Mesendoderm (in vitro differentiated cells): ENCODE measurements around the gene CPNE1.

Source experiments
- DNase-seq: peaks from one replicate; pipeline ENCODE4 v3.0.0; 2013
- H2AK5ac ChIP-seq: 2 replicates; pipeline ENCODE4 v1.6.1; 2013; ENCODE audit warnings: low read length, inconsistent platforms
- H2BK120ac ChIP-seq: 2 replicates; pipeline ENCODE4 v1.6.1; 2013; ENCODE audit warnings: low read depth, mild to moderate bottlenecking, low read length, moderate library complexity, mixed read lengths
- H2BK15ac ChIP-seq: replicated peaks from 2 replicates; pipeline ENCODE4 v1.6.1; 2013; ENCODE audit warnings: low read depth, mild to moderate bottlenecking, moderate library complexity
- H2BK5ac ChIP-seq: 2 replicates; pipeline ENCODE4 v1.6.1; 2013; ENCODE audit warnings: low read length, inconsistent platforms
- H3K18ac ChIP-seq: 2 replicates; pipeline ENCODE4 v1.6.1; 2013; ENCODE audit warnings: mild to moderate bottlenecking, low read length, mixed read lengths
- H3K23ac ChIP-seq: one replicate; pipeline ENCODE4 v1.6.1; 2013; ENCODE audit warnings: low read length
- H3K27ac ChIP-seq: 2 replicates; pipeline ENCODE4 v1.5.1; 2013; ENCODE audit warnings: low read depth, mild to moderate bottlenecking, inconsistent platforms, low read length, moderate library complexity
- H3K27me3 ChIP-seq: 2 replicates; pipeline ENCODE4 v1.6.1; 2013; ENCODE audit warnings: low read length, control low read depth, mild to moderate bottlenecking, inconsistent platforms; ENCODE audit not compliant: insufficient read depth, poor library complexity
- H3K36me3 ChIP-seq: 2 replicates; pipeline ENCODE4 v1.6.1; 2013; ENCODE audit warnings: low read length, inconsistent platforms; ENCODE audit not compliant: control insufficient read depth, insufficient read depth
- H3K4ac ChIP-seq: one replicate; pipeline ENCODE4 v1.6.1; 2013; ENCODE audit warnings: low read depth, mild to moderate bottlenecking, low read length, moderate library complexity
- H3K4me1 ChIP-seq: 2 replicates; pipeline ENCODE4 v1.6.1; 2013; ENCODE audit warnings: low read depth, low read length, inconsistent platforms; ENCODE audit not compliant: control insufficient read depth
- H3K4me2 ChIP-seq: 2 replicates; pipeline ENCODE4 v1.6.1; 2013; ENCODE audit warnings: low read length
- H3K4me3 ChIP-seq: 2 replicates; pipeline ENCODE4 v1.5.1; 2013; ENCODE audit warnings: mild to moderate bottlenecking, low read length
- H3K56ac ChIP-seq: one replicate; pipeline ENCODE4 v1.6.1; 2013; ENCODE audit warnings: low read length
- H3K79me1 ChIP-seq: 2 replicates; pipeline ENCODE4 v1.6.1; 2013; ENCODE audit warnings: low read length, inconsistent platforms
- H3K79me2 ChIP-seq: 2 replicates; pipeline ENCODE4 v1.6.1; 2013; ENCODE audit warnings: mild to moderate bottlenecking, low read length; ENCODE audit not compliant: control insufficient read depth, insufficient read depth
- H3K9ac ChIP-seq: 2 replicates; pipeline ENCODE4 v1.6.1; 2013; ENCODE audit warnings: low read length, inconsistent platforms
- H4K5ac ChIP-seq: one replicate; pipeline ENCODE4 v1.6.1; 2013; ENCODE audit warnings: low read length
- H4K8ac ChIP-seq: one replicate; pipeline ENCODE4 v1.6.1; 2013; ENCODE audit warnings: low read depth, mild to moderate bottlenecking, control low read depth, low read length, moderate library complexity
- WGBS: extraction: QIAGEN DNeasy Blood & Tissue Kit; methylation state at CpG from one replicate; pipeline ENCODE4 v1.1.7; 2013; ENCODE audit warnings: low lambda C conversion rate, missing lambda C conversion rate; ENCODE audit not compliant: insufficient coverage; ENCODE audit errors: extremely low coverage; 5-methylcytosine and 5-hydroxymethylcytosine counted together

The CPNE1 gene

DNA sequence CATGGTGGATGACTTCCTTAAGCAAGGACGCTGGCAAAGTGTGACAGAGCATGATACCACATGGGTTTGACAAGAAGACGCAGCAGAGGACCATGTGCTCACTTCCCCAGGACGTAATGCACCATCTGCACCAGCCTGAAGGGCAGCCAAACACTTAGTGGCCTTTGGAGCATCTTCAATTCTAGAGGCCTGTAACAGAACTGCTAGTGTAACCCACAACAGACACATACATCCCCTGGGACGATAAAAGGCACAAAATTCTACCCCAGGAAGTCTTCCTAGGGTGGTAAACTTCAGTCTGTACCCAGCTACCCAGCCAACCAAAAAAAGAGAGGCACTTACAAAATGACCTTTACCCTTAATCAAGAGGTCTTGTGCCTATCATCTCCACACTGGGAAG lies 9.2 kb upstream of the CPNE1 start:
- Histone ChIP-seq H2BK5ac (no peak overlapping the region), H3K36me3 (peaks cover 4% of the 10 kb centered on the region), H2BK15ac (no peak overlapping the region), H2BK120ac (no peak overlapping the region), H3K27me3 (no peaks in the 10 kb centered on the region), H3K27ac (no peak overlapping the region), H3K4ac (no peak overlapping the region), H3K56ac (no peak overlapping the region), H3K18ac (no peak overlapping the region), H3K9ac (no peak overlapping the region), H4K8ac (no peak overlapping the region), H3K23ac (no peak overlapping the region), H3K4me1 (no peaks in the 10 kb centered on the region), H2AK5ac (no peak overlapping the region), H3K4me3 (no peak overlapping the region), H4K5ac (no peak overlapping the region), H3K4me2 (no peak overlapping the region), H3K79me2 (no peaks in the 10 kb centered on the region), H3K79me1 (no peaks in the 10 kb centered on the region)
- WGBS: no CpG with 5 or more reads among the region's 4 CpGs
- DNase-seq: no peak

DNA sequence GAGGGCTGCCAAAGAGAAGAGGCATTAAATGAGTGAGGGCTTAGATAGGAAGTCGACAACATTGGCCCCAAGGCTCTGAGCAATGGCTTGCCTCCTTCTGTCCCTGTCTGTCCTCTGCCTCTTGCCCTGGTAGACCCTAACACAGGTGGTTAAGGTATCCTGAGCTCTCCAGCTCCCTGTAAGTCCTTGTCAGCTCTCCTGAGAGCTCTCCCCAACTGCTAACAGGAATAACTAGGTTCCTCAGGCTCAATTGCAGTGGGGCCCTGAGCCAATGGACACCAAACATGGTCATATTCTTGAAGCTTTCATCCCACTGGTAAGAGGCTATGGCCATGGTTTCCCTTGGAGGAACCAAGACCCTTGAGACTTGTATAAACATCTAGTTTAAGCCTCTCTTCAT lies 5.0 kb upstream of the CPNE1 start:
- H3K18ac ChIP-seq: no peak overlapping the region
- H3K79me1 ChIP-seq: no peaks in the 10 kb centered on the region
- no peak overlapping the region for H3K4me2 ChIP-seq
- H4K5ac ChIP-seq: no peak overlapping the region
- H4K8ac ChIP-seq: no peak overlapping the region
- H3K56ac ChIP-seq: no peak overlapping the region
- no peaks in the 10 kb centered on the region for H3K79me2 ChIP-seq
- H3K9ac ChIP-seq: no peak overlapping the region
- H3K27ac ChIP-seq: no peak overlapping the region
- no peak for DNase-seq
- H2BK120ac ChIP-seq: no peak overlapping the region
- H3K36me3 ChIP-seq: peaks cover 4% of the 10 kb centered on the region
- H3K27me3 ChIP-seq: no peaks in the 10 kb centered on the region
- no peak overlapping the region for H3K4me3 ChIP-seq
- no CpG with 5 or more reads among the region's 1 CpG for WGBS
- no peak overlapping the region for H3K4ac ChIP-seq
- no peak overlapping the region for H2BK5ac ChIP-seq
- H2AK5ac ChIP-seq: no peak overlapping the region
- H2BK15ac ChIP-seq: no peak overlapping the region
- no peaks in the 10 kb centered on the region for H3K4me1 ChIP-seq
- H3K23ac ChIP-seq: no peak overlapping the region

DNA sequence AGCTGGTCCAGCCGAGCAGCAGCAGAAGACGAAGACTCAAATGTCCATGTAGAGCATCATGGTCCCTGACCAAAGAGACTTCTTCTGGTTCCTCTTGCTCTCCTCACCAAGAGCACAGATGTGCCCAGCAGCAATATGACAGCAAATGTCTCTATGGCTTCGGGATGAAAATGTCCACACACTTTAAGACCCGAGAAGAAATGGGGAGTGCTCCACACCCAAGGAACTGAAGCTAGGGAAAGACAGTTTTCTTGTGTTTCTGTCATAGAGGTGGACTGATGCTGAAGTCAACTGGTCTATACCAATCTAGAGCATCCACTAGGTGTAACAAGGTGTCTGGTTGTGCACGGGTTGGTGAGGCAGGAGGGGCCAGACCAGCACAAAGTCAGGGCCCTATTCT lies 4.5 kb upstream of the CPNE1 start:
- Histone ChIP-seq H2BK5ac (no peak overlapping the region), H2BK15ac (no peak overlapping the region), H3K9ac (no peak overlapping the region), H3K27ac (no peak overlapping the region), H3K56ac (no peak overlapping the region), H3K23ac (no peak overlapping the region), H3K36me3 (peaks cover 4% of the 10 kb centered on the region), H4K8ac (no peak overlapping the region), H3K27me3 (no peaks in the 10 kb centered on the region), H2AK5ac (no peak overlapping the region), H3K79me1 (no peaks in the 10 kb centered on the region), H3K4me2 (no peak overlapping the region), H4K5ac (no peak overlapping the region), H3K4ac (no peak overlapping the region), H2BK120ac (no peak overlapping the region), H3K79me2 (peaks cover 4% of the 10 kb centered on the region), H3K18ac (no peak overlapping the region), H3K4me3 (no peak overlapping the region), H3K4me1 (no peaks in the 10 kb centered on the region)
- DNase-seq: no peak
- WGBS: no CpG with 5 or more reads among the region's 5 CpGs

DNA sequence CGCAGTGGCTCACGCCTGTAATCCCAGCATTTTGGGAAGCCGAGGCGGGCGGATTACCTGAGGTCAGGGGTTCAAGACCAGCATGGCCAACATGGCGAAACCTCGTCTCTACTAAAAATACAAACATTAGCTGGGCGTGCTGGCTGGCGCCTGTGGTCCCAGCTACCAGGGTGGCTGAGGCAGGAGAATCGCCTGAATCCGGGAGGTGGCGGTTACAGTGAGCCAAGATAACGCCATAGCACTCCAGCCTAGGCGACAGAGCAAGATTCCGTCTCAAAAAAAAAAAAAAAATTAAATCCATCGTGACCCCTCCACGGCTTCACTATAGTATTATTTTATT lies 1.2 kb upstream of the CPNE1 start:
- Histone ChIP-seq H3K4me2 (no peak overlapping the region), H3K27me3 (no peaks in the 10 kb centered on the region), H3K27ac (no peak overlapping the region), H3K79me1 (no peaks in the 10 kb centered on the region), H3K56ac (no peak overlapping the region), H3K18ac (no peak overlapping the region), H2BK15ac (no peak overlapping the region), H3K4me3 (no peak overlapping the region), H2AK5ac (no peak overlapping the region), H3K4ac (no peak overlapping the region), H2BK120ac (no peak overlapping the region), H2BK5ac (no peak overlapping the region), H3K4me1 (no peaks in the 10 kb centered on the region), H3K9ac (no peak overlapping the region), H4K5ac (no peak overlapping the region), H3K36me3 (peaks cover 2% of the 10 kb centered on the region), H3K79me2 (peaks cover 36% of the 10 kb centered on the region), H4K8ac (no peak overlapping the region), H3K23ac (no peak overlapping the region)
- DNase-seq: no peak
- WGBS: no CpG with 5 or more reads among the region's 17 CpGs

DNA sequence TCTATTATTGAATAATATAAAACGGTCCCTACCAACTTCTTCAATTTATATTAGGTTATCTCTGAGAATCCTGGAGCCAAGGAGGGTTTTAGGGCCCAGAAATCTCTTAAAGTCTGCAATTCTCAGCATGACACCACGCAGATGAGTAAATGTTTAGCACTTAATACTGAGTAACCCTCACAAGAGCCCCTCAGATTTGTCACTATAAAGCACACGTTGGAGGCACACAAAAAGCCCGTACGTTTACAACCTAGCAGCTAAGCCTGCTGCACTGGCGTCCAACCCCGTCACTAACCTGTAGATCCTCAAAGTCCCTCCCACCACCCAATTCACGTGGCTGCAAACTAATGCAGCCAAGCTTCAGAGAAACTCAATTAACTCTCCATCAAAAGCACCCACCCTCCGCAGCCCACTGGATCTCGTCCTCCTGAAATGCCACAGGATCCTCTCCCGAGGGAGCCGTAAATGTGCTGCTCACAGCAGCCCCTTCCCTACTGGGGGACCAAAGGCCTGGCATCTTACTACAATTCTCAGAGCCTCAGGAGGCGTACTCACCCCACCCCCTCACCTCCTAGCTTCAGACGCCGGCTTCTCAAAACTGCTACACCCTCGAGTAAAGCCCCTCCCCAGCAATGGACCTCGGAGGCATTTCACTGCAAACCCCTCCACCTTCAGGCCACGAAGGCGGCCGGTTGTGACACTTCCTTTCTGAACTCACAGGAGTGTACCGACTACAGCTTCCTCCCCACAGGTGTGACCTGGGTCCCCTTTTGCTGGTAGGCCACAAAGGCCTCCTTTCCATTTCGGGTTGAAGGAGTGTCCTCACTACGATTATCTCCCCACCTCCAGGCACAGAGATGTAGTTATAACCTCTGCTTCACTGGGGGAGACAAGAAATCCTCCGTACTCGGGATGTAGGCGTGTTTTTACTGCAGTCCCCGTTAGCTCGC lies 909 bp downstream of the CPNE1 start:
- Histone ChIP-seq H3K18ac (peak overlapping the region; percentile 88), H2BK120ac (no peak overlapping the region), H3K23ac (peak overlapping the region; percentile 95), H3K4me3 (peak overlapping the region; percentile 54), H2BK15ac (no peak overlapping the region), H3K36me3 (no peaks in the 10 kb centered on the region), H2AK5ac (peak overlapping the region; percentile 71), H3K79me1 (no peaks in the 10 kb centered on the region), H3K56ac (peak overlapping the region; percentile 99), H3K79me2 (peaks cover 56% of the 10 kb centered on the region), H3K4ac (peak overlapping the region; percentile 97), H4K8ac (no peak overlapping the region), H3K9ac (peak overlapping the region; percentile 96), H4K5ac (peak overlapping the region; percentile 15), H3K4me1 (no peaks in the 10 kb centered on the region), H3K27me3 (no peaks in the 10 kb centered on the region), H3K27ac (peak overlapping the region; percentile 70), H2BK5ac (peak overlapping the region; percentile 1), H3K4me2 (peak overlapping the region; percentile 86)
- WGBS: no CpG with 5 or more reads among the region's 28 CpGs
- peak; percentile 89 for DNase-seq

DNA sequence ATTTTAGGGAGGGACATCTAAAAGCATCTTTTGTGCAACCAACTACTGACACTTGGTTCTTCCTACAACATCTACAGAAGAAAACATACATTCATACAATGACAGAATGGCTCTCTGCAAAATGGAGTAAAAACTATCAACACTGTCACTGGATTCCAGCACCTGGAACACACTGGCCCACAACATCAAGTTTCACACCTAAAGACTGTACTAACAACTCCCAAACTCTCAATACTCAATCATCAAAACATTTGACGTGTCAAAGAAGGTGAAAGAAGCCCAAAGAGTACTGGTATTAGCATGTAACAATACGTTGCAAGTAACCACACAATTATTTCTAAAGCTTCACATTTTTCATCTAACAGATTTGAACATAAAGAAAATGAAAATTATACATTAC lies 2.1 kb downstream of the CPNE1 start:
- H3K4me1 ChIP-seq: no peaks in the 10 kb centered on the region
- H3K18ac ChIP-seq: no peak overlapping the region
- H3K4me3 ChIP-seq: no peak overlapping the region
- no peaks in the 10 kb centered on the region for H3K27me3 ChIP-seq
- H3K56ac ChIP-seq: no peak overlapping the region
- H2BK5ac ChIP-seq: no peak overlapping the region
- peak overlapping the region; percentile 7 for H3K9ac ChIP-seq
- peak overlapping the region; percentile 47 for H3K4me2 ChIP-seq
- H3K36me3 ChIP-seq: no peaks in the 10 kb centered on the region
- no peak overlapping the region for H4K5ac ChIP-seq
- no peak overlapping the region for H3K4ac ChIP-seq
- H3K27ac ChIP-seq: no peak overlapping the region
- no peak overlapping the region for H2BK120ac ChIP-seq
- H2AK5ac ChIP-seq: no peak overlapping the region
- no peaks in the 10 kb centered on the region for H3K79me1 ChIP-seq
- no peak overlapping the region for H4K8ac ChIP-seq
- no peak overlapping the region for H3K23ac ChIP-seq
- H2BK15ac ChIP-seq: no peak overlapping the region
- no peak for DNase-seq
- peaks cover 65% of the 10 kb centered on the region for H3K79me2 ChIP-seq
- no CpG with 5 or more reads among the region's 2 CpGs for WGBS
